Stimulated activated CD8-positive, alpha-beta memory T cell treated with anti-CD3 and anti-CD28 coated beads, Interleukin-7, amount 100 ng/mL, for 1 hour (primary cell): ENCODE data around the gene CARD9.
A peak's percentile ranks its signal among the peaks of the same experiment; 100 is the strongest.
"Not testable (repeated sequence)": the region's sequence is repeated elsewhere in the genome, so short reads cannot be mapped to it uniquely, and the experiment has no call there.

Source experiments
- DNase-seq, 2 donors: peaks; one replicate each; pipeline ENCODE4 v3.0.0-alpha.2; 2020; ENCODE audit warnings: low read depth in 2 of 2

Gene CARD9

DNA sequence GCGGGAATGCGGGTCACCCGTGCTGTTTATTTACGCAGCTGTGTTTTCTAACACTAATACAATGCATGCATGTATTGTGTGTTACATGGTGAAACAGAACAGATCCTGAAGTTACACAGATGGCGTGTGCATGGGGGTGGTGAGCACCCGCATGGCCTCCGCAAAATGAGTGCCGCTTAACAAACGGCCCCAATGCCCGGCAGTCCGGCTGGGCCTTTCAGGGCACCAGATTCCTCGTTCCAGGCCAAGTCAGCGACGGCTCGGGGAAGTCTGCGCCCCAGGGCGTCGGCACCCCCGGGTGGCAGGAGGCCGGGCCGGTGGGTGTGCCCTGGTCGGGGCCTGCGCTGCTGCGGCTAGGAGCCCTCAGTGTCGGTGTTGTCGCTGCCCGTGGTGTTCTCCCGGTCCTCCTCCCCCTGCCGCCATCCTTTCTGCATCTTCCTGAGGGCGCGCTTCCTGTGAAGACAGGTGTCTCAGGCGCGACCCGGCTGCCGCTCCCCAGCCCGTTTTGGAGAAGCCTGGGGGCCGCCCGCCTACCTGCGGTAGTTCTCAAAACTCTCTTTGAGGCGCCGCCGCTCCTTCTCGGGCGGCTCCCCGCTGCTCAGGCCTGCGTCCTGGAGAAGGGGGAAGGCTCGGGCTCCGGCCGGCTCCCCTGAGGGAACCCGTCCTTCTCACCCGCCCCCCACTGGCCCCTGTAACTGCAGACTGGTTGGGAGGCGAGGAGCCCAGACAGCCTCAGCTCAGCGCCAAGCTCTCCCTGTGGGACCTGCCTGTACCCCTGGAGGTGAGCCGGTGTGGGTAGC, 9.3 kb downstream of the CARD9 start:
- no peak for DNase-seq

GRCh38 chr9:136363106-136363948, 10.1 kb downstream of the CARD9 start, which contains the start of gene DNLZ:
Gene DNLZ (minus strand): TSS chr9:136363744. CDS start chr9:136363714, 30 bp downstream.
- peak; percentile 83 to 91 for DNase-seq

DNA sequence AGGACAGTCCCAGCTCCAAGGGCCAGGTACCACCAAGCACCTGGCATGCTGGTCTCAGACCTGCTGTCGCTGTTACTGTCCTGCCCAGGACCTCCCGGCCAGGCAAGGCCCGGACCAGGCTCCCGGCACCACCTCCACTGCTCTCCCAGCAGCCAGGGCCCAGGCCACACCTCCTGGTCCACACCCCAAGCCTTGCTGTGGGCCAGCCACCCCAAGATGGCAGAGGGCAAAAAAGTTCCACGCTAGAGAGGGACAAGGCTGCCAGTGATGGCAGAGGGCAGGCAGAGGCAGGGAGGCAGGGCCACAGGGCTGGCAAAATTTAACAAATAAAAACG, 11.1 kb downstream of the CARD9 start:
- no peak for DNase-seq

DNA sequence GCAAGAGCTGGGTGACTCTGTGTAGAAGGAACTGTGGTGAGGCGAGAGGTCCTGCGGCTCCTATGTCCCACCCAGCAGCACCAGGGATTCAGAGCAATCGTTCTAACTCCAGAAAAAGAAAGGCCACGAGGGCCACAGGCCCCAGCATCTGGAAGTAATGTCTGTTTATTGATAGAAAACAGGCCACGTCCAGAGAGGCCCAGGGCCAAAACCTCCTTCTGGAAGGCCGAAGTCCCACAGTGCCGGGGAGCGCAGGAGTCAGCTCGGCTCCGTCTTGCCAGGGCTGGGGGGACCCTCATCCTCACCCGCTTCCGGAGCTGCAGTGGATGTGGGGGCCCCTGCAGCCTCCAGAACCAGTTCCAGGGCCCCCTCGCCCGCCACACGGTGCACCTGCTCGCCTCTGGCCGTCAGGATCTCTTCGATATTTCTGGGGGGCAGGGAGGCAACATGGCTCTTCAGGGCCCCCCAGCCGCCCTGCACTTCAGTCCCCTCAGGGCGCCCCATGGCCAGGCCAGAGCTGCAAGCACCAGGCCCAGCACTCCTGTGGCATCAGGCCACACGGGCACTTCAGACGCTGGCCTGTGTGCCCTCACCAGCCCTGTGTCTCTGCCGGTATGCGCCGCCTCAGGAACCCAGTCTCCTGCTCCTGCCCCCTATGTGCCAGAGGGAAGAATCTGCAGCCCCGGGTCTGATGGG, 11.6 kb downstream of the CARD9 start:
- DNase-seq = no peak

DNA sequence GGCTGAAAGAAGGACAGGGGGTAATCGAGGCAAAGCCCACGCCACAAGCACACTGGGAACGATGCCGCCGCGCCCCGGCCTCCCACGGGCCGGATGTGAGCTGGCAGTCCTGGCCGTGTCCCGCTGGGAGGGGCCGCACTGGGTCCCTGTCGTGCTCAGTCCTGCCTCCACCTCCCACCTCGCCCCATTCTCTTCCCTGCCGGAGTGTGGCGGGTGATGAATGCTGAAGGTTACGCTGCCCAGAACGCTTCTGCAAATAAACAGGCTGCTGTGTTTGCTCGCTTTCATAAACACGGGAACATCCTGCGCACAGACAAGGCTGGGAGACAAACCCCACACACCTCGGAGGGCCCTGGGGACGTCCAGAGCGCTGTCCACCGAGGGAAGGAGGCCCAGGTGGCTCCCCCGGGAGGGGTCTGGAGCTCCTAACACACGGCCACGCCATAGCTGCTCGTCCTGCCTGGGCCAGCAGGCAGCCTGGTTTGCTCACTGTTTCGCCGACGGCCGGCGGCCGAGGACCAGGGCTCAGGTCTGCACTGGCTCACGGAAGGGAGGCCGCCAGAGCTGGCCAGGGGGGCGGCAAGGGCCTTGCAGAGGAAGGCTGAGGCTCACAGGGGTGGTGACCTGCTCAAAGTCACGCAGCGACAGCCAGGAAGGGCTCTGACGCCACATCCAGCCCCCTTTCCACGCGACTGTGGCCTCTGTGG, 12.3 kb downstream of the CARD9 start:
- no peak for DNase-seq

GRCh38 chr9:136359774-136360718, 13.4 kb downstream of the CARD9 start:
- DNase-seq = no peak

- DNase-seq = no peak
Measured at GRCh38 chr9:136358888-136359287, 14.6 kb downstream of the CARD9 start.

- no peak for DNase-seq
Measured at GRCh38 chr9:136358016-136358415, 15.5 kb downstream of the CARD9 start.

DNA sequence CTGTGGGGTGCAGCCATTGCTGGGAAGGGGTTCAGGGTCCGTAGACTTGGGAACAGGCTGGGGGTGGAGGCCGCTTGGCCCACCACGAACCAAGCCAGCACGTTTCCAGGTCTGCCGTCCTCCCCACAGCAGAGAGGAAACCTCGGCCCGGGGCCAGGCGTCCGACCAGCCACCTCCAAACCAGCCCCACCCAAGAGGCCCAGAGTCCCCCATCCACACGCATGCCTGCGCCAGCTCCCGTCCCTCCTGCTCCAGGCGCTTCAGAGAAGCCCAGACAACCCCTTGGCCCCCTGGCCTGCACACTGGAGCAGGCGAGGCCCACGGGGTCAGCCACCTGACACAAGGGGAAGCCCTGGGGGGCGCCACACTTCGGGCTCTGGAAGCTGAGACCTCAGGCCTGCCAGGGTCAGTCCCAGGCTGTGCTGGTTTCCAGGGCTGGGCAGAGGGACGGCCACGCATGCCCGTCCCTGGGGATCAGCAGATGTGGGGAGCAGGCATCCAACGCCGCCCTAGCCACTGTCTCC, 16.2 kb downstream of the CARD9 start:
- DNase-seq = no peak

- no peak for DNase-seq
Measured at GRCh38 chr9:136355616-136356557, 17.6 kb downstream of the CARD9 start.

- no peak for DNase-seq
Measured at GRCh38 chr9:136354592-136355085, 18.8 kb downstream of the CARD9 start.

GRCh38 chr9:136353757-136354488, 19.5 kb downstream of the CARD9 start:
- no peak for DNase-seq

DNA sequence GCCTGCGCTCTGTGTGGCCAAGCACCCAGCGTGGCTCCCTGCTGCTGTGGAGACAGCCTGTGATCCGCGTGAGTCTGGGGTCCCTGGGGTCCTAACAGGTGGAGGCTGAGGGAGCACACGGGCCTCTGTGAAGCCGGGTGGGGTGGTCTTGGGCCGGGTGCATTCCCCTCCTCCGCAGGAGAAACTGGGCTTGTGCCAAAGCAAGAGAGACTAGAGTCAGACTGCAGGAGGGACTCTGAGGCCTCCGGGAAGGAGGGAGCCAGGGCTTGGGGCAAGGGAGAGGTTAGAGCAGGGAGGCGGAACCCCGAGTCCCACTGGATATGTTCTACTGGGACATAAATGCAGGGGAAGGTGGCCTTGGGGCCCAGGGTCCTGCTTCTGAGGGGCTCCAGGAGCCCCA, 20.4 kb downstream of the CARD9 start:
- DNase-seq = no peak

DNA sequence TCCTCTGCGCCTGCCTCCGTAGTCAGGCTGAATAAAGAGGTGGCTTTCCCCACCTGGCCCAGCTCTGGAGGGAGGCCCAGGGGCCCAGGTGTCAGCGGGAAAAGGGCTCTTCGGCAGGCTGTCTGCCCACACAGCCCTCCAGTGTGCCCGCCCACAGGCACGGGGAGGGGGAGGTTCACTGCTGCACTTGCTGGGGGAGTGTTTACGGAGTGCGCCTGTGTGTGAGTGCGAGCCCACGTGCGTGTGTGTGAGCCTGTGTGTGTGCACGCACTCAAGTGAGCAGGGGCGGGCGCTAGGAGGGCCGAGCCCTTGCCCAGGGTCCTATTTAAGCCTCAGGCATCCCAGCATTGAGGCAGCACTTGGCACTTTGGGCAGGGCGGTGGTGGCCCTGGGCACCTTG, 20.8 kb downstream of the CARD9 start:
- DNase-seq = no peak

GRCh38 chr9:136351868-136352267, 21.6 kb downstream of the CARD9 start:
- not testable (repeated sequence) for DNase-seq

GRCh38 chr9:136351252-136351800, 22.1 kb downstream of the CARD9 start:
- DNase-seq = no peak

DNA sequence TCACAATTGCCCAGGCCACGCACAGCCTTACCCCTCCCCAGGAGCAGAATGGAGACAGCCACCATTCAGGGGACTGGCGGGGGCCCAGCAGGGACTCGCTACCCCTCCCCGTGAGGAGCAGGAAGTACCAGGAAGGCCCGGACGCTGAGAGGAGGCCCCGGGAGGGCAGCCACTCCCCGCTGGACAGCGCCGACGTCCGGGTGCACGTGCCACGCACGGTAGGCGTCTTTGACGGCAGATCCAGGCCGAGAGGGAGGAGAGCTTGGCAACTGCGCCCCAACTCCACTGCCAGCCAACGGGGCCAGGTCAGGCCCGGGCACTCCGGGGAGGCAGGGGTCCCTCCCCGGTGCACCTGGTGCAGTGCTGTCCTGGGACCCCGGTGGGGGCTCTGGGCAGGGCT, 23.9 kb downstream of the CARD9 start:
- no peak for DNase-seq

- no peak for DNase-seq
Measured at GRCh38 chr9:136348691-136349090, 24.8 kb downstream of the CARD9 start.
